ENCODE measurements around the gene P2RX5.

- TF ChIP-seq CTCF (IDR thresholded peaks at IDR 0.05) (no peak), POLR2A (IDR thresholded peaks at IDR 0.05) (no peak)
These were observed 60.3 kb downstream of the P2RX5 start for GRCh38 chr17:3635474-3636153.

Measured in adrenal gland (tissue), 5 donors.